Neuronal stem cell (in vitro differentiated cells): ENCODE measurements around the gene HECW1.

Experiments used
- DNase-seq: peaks from one replicate; pipeline ENCODE4 v3.0.0-alpha.2; 2013; ENCODE audit warnings: low spot score
- H2AFZ ChIP-seq: one replicate; pipeline ENCODE4 v1.6.1; 2013; ENCODE audit warnings: mild to moderate bottlenecking, low read length, inconsistent platforms
- H2AK5ac ChIP-seq: 2 replicates; pipeline ENCODE4 v1.6.1; 2013; ENCODE audit warnings: low read depth, mild to moderate bottlenecking, inconsistent platforms, low read length, moderate library complexity, mixed read lengths
- H2BK120ac ChIP-seq: 2 replicates; pipeline ENCODE4 v1.6.1; 2013; ENCODE audit warnings: low read depth, mild to moderate bottlenecking, inconsistent platforms, low read length, moderate library complexity, mixed read lengths
- H2BK12ac ChIP-seq: one replicate; pipeline ENCODE4 v1.6.1; 2013; ENCODE audit warnings: low read length, inconsistent platforms
- H2BK15ac ChIP-seq: 2 replicates; pipeline ENCODE4 v1.6.1; 2013; ENCODE audit warnings: mild to moderate bottlenecking, low read length, inconsistent platforms, mixed read lengths
- H2BK5ac ChIP-seq: one replicate; pipeline ENCODE4 v1.6.1; 2013; ENCODE audit warnings: inconsistent platforms, mild to moderate bottlenecking, low read length, moderate library complexity
- H3K14ac ChIP-seq: one replicate; pipeline ENCODE4 v1.6.1; 2013; ENCODE audit warnings: low read length, inconsistent platforms
- H3K18ac ChIP-seq: 2 replicates; pipeline ENCODE4 v1.6.1; 2013; ENCODE audit warnings: low read length, inconsistent platforms
- H3K23ac ChIP-seq: 2 replicates; pipeline ENCODE4 v1.6.1; 2013; ENCODE audit warnings: low read depth, mild to moderate bottlenecking, mixed read lengths, low read length, inconsistent platforms; ENCODE audit not compliant: poor library complexity
- H3K27ac ChIP-seq: replicated peaks from 3 replicates; pipeline ENCODE4 v1.5.1; 2013; ENCODE audit warnings: low read length, inconsistent platforms
- H3K27me3 ChIP-seq, 3 experiments: 2 replicates each; pipeline ENCODE4 v1.6.1; 2013; ENCODE audit warnings: low read length in 3 of 3, mild to moderate bottlenecking in 2 of 3, inconsistent platforms in 1 of 3, low read depth in 1 of 3, mixed read lengths in 1 of 3, moderate library complexity in 1 of 3; ENCODE audit not compliant: control insufficient read depth in 3 of 3, insufficient read depth in 3 of 3
- H3K36me3 ChIP-seq, 2 donors: replicated peaks in 1 of 2; 2 replicates each; pipeline ENCODE4 v1.6.1; 2013; ENCODE audit warnings: low read length in 2 of 2; ENCODE audit not compliant: control insufficient read depth in 2 of 2, insufficient read depth in 2 of 2
- H3K4ac ChIP-seq: 2 replicates; pipeline ENCODE4 v1.6.1; 2013; ENCODE audit warnings: inconsistent platforms, mild to moderate bottlenecking, low read length, moderate library complexity
- H3K4me1 ChIP-seq, 2 donors: 1 replicate in 1 of 2; 2 replicates in 1 of 2; pipeline ENCODE4 v1.6.1; 2013; ENCODE audit warnings: low read length in 2 of 2, low read depth in 1 of 2; ENCODE audit not compliant: control insufficient read depth in 2 of 2, insufficient read depth in 1 of 2
- H3K4me2 ChIP-seq: one replicate; pipeline ENCODE4 v1.6.1; 2013; ENCODE audit warnings: mild to moderate bottlenecking, low read length, inconsistent platforms; ENCODE audit not compliant: insufficient read depth, poor library complexity, severe bottlenecking
- H3K4me3 ChIP-seq, 2 donors: 2 replicates each; pipeline ENCODE4 v1.5.1; 2013; ENCODE audit warnings: low read length in 2 of 2, mild to moderate bottlenecking in 2 of 2, inconsistent platforms in 1 of 2, moderate library complexity in 1 of 2
- H3K79me1 ChIP-seq: one replicate; pipeline ENCODE4 v1.6.1; 2013; ENCODE audit warnings: low read depth, mild to moderate bottlenecking, inconsistent platforms, low read length, moderate library complexity
- H3K9ac ChIP-seq: one replicate; pipeline ENCODE4 v1.6.1; 2013; ENCODE audit warnings: mild to moderate bottlenecking, low read depth, low read length, inconsistent platforms; ENCODE audit not compliant: poor library complexity
- H3K9me3 ChIP-seq, 2 donors: replicated peaks in 1 of 2; 2 replicates each; pipeline versions ENCODE3 to v1.6.1; 2013; ENCODE audit warnings: low read length in 2 of 2, mild to moderate bottlenecking in 2 of 2, inconsistent platforms in 1 of 2, low read depth in 1 of 2, mixed read lengths in 1 of 2, moderate library complexity in 1 of 2; ENCODE audit not compliant: control insufficient read depth in 2 of 2, insufficient read depth in 1 of 2
- H4K8ac ChIP-seq: one replicate; pipeline ENCODE4 v1.6.1; 2013; ENCODE audit warnings: low read depth, mild to moderate bottlenecking, inconsistent platforms, low read length, moderate library complexity
- H4K91ac ChIP-seq: one replicate; pipeline ENCODE4 v1.6.1; 2013; ENCODE audit warnings: low read length, low read depth, mild to moderate bottlenecking, inconsistent platforms; ENCODE audit not compliant: poor library complexity
- WGBS, 2 donors: extraction: QIAGEN DNeasy Blood & Tissue Kit; methylation state at CpG; one replicate each; pipeline ENCODE4 v1.1.7; 2013; ENCODE audit warnings: missing lambda C conversion rate in 2 of 2, mixed read lengths in 1 of 2; ENCODE audit not compliant: insufficient read length in 2 of 2, insufficient replicate concordance in 1 of 2; ENCODE audit errors: extremely low coverage in 2 of 2; 5-methylcytosine and 5-hydroxymethylcytosine counted together

HECW1 gene

DNA sequence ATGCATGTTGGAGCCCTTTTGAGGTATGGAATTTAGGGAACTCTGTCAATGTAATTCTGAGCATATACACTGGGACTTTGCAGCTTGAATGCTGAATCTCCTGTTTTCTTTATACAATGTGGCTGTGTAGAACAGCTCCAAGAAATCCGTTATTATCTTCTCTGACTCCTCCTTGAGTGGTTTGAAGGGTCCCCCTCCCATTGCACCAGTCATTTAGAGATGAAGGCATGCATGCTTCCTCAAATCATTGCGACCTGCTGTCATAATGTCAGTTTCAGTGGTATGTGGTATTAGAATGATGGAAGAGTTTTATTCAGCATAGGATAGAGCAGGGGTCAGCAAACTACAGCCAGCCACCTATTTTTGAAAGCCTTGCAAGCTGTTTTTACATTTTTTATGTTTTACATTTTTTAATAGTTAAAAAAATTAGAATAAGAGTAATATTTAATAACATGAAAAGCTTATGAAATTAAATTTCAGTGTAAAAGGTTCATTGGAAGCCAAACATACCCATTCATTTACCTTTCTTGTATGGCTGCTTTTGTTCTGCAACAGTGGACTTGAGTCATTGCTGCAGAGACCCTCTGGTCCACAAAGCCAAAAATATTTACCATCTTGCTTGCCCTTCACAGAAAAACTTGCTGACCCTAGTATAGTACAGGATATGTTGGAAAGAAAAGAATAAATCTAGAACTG lies 478.6 kb downstream of the HECW1 start:
- WGBS, 2 donors, result no CpG with 5 or more reads among the region's 2 CpGs

DNA sequence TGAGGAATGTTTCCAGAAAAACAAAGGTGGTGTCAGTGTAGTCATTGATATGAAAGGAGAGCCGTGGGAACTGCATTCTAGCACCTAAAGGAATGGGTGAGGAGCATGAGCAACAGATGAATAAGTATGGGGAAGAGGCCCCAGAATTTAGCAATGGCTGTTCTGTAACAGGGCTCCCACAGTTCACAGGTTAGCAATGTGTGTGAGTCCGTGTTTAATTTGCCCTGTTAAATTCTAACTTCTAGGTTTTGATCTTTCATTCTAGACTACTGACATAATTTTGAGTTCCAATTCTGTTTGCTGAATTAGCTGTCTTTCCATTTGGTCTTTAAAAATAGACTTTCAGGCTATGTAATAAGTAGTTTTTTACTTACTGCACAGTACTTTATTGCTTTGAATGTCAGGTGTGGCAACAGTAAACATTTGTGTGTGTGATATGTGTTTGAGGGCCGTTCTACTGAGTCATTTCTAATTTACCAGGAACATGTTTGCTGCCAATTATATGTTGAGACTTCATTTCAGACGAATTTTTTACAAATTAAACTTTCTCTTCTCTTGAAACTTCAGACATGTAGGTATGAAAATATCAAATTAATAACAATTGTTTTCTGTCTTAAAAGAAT lies 479.2 kb downstream of the HECW1 start:
- Histone ChIP-seq H3K36me3 (peaks cover 0 to 9% of the 10 kb centered on the region in 2 donors), H3K18ac (no peak overlapping the region), H3K4me1 (peaks cover 0 to 3% of the 10 kb centered on the region in 2 donors), H2AK5ac (no peak overlapping the region), H3K27ac (no peak overlapping the region), H2BK12ac (no peak overlapping the region), H3K23ac (no peak overlapping the region), H2AFZ (no peak overlapping the region), H3K9me3 (no peaks in the 10 kb centered on the region), H3K4ac (no peak overlapping the region), H4K8ac (no peak overlapping the region), H2BK5ac (no peak overlapping the region), H2BK15ac (no peak overlapping the region), H3K4me2 (no peak overlapping the region), H3K27me3 (no peaks in the 10 kb centered on the region), H4K91ac (no peak overlapping the region), H3K79me1 (no peaks in the 10 kb centered on the region), H2BK120ac (no peak overlapping the region), H3K4me3 (no peak overlapping the region), H3K14ac (no peak overlapping the region), H3K9ac (no peak overlapping the region)
- no CpG with 5 or more reads among the region's 4 CpGs for WGBS, 2 donors
- no peak for DNase-seq

More for the DNA sequence above, 478.6 kb downstream of the HECW1 start:
- Histone ChIP-seq H2AK5ac (no peak overlapping the region), H3K4ac (no peak overlapping the region), H3K4me1 (peaks cover 0 to 3% of the 10 kb centered on the region in 2 donors), H3K14ac (no peak overlapping the region), H3K27me3 (no peaks in the 10 kb centered on the region), H3K36me3 (peaks cover 0 to 3% of the 10 kb centered on the region in 2 donors), H3K18ac (no peak overlapping the region), H2BK5ac (no peak overlapping the region), H3K27ac (no peak overlapping the region), H3K9me3 (no peaks in the 10 kb centered on the region), H4K8ac (no peak overlapping the region), H3K79me1 (no peaks in the 10 kb centered on the region), H4K91ac (no peak overlapping the region), H3K4me3 (no peak overlapping the region), H2BK12ac (no peak overlapping the region), H3K23ac (no peak overlapping the region), H2BK15ac (no peak overlapping the region), H3K9ac (no peak overlapping the region), H2BK120ac (no peak overlapping the region), H3K4me2 (no peak overlapping the region), H2AFZ (no peak overlapping the region)
- no peak for DNase-seq

- H3K27ac ChIP-seq, result no peak overlapping the region
Observed at GRCh38 chr7:43592326-43592725, 479.9 kb downstream of the HECW1 start.

DNA sequence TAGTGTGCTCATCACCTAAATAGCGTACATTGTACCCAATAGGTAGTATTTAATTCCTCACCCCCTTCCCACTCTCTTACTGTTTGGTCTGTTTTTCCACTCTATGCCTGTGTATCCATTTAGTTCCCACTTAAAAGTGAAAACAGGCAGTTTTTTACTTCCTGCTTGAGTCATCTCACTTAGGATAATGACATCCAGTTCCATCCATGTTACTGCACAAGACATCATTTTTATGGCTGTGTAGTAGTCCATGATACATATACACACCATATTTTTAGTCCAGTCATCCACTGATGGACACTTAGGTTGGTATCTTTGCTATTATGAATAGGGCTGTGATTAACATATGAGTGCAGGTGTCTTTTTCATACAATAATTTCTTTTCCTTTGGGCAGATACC lies 480.6 kb downstream of the HECW1 start:
- H3K9ac ChIP-seq, result no peak overlapping the region
- no peaks in the 10 kb centered on the region for H3K79me1 ChIP-seq
- H2AK5ac ChIP-seq, result no peak overlapping the region
- no peak for DNase-seq
- H2AFZ ChIP-seq, result no peak overlapping the region
- no peak overlapping the region for H4K91ac ChIP-seq
- no peak overlapping the region for H2BK5ac ChIP-seq
- H3K27ac ChIP-seq, result no peak overlapping the region
- H3K18ac ChIP-seq, result no peak overlapping the region
- H2BK15ac ChIP-seq, result no peak overlapping the region
- H3K4me3 ChIP-seq, result no peak overlapping the region
- H4K8ac ChIP-seq, result no peak overlapping the region
- no peak overlapping the region for H3K4ac ChIP-seq
- H3K4me1 ChIP-seq, result peaks cover 0 to 3% of the 10 kb centered on the region in 2 donors
- no peak overlapping the region for H2BK120ac ChIP-seq
- H3K14ac ChIP-seq, result no peak overlapping the region
- no CpG with 5 or more reads among the region's 1 CpG for WGBS, 2 donors
- no peak overlapping the region for H2BK12ac ChIP-seq
- no peaks in the 10 kb centered on the region for H3K27me3 ChIP-seq
- H3K23ac ChIP-seq, result no peak overlapping the region
- no peaks in the 10 kb centered on the region for H3K9me3 ChIP-seq
- H3K36me3 ChIP-seq, result peaks cover 0 to 23% of the 10 kb centered on the region in 2 donors
- no peak overlapping the region for H3K4me2 ChIP-seq

More at GRCh38 chr7:43592326-43592725, 479.9 kb downstream of the HECW1 start:
- no peak overlapping the region for H3K14ac ChIP-seq
- no peaks in the 10 kb centered on the region for H3K27me3 ChIP-seq
- no peaks in the 10 kb centered on the region for H3K79me1 ChIP-seq
- no peak overlapping the region for H3K9ac ChIP-seq
- H3K18ac ChIP-seq, result no peak overlapping the region
- DNase-seq, result no peak
- no peak overlapping the region for H2BK120ac ChIP-seq
- no peak overlapping the region for H4K91ac ChIP-seq
- no peak overlapping the region for H3K4me2 ChIP-seq
- H3K36me3 ChIP-seq, result peaks cover 0 to 16% of the 10 kb centered on the region in 2 donors
- no peak overlapping the region for H3K23ac ChIP-seq
- no peak overlapping the region for H3K4ac ChIP-seq
- no peaks in the 10 kb centered on the region for H3K9me3 ChIP-seq
- no peak overlapping the region for H2BK12ac ChIP-seq
- H2BK15ac ChIP-seq, result no peak overlapping the region
- H2BK5ac ChIP-seq, result no peak overlapping the region
- no peak overlapping the region for H2AFZ ChIP-seq
- no peak overlapping the region for H4K8ac ChIP-seq
- no CpG with 5 or more reads among the region's 3 CpGs for WGBS, 2 donors
- H3K4me1 ChIP-seq, result peaks cover 0 to 3% of the 10 kb centered on the region in 2 donors
- H3K4me3 ChIP-seq, result no peak overlapping the region
- no peak overlapping the region for H2AK5ac ChIP-seq
